ENCODE results near the gene FGF6.

Gene FGF6

DNA sequence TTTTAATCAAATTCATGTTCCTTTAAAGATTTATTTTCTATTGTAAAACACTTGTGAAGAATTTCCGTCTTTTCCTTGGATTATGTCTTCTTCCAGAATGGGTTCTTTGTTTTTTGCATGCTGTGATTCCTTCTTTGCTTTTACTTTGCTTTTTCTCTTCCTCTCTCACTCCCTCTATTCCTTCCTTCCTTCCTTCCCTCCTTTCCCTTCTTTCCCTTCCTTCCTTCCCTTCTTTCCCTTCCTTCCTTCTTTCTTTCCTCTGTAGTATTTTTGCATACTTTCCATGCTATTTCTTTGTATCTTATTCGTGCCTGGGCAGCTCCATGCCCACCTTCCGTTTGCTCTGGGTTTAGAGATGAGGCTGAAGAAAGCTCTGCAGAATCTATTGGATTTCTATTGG, 44.5 kb downstream of the FGF6 start:
- TF ChIP-seq EP300 (IDR thresholded peaks at IDR 0.05; ENCODE audit: borderline replicate concordance) (no peak), CEBPB (IDR thresholded peaks at IDR 0.05) (no peak), FOXM1 (IDR thresholded peaks at IDR 0.05; ENCODE audit: borderline replicate concordance, low read depth) (no peak), YY1 (IDR thresholded peaks at IDR 0.05; ENCODE audit: low read depth) (no peak), TCF12 (IDR thresholded peaks at IDR 0.05; ENCODE audit: low read depth) (no peak), TAF1 (IDR thresholded peaks at IDR 0.05; ENCODE audit: low read depth) (no peak), ZBTB7A (IDR thresholded peaks at IDR 0.05; ENCODE audit: low read depth) (no peak), CREB1 (IDR thresholded peaks at IDR 0.05; ENCODE audit: low read depth) (no peak), EGR1 (IDR thresholded peaks at IDR 0.05) (no peak), TEAD4 (IDR thresholded peaks at IDR 0.05) (no peak), NFIC (IDR thresholded peaks at IDR 0.05) (no peak), RAD21 (IDR thresholded peaks at IDR 0.05; ENCODE audit: low read depth) (no peak)
- TF ChIP-seq, protein P1, sequence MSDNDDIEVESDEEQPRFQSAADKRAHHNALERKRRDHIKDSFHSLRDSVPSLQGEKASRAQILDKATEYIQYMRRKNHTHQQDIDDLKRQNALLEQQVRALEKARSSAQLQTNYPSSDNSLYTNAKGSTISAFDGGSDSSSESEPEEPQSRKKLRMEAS (IDR thresholded peaks at IDR 0.05) = no peak
- TF ChIP-seq, protein P2, sequence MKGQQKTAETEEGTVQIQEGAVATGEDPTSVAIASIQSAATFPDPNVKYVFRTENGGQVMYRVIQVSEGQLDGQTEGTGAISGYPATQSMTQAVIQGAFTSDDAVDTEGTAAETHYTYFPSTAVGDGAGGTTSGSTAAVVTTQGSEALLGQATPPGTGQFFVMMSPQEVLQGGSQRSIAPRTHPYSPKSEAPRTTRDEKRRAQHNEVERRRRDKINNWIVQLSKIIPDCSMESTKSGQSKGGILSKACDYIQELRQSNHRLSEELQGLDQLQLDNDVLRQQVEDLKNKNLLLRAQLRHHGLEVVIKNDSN (IDR thresholded peaks at IDR 0.05) = no peak
- TF ChIP-seq, protein P3, sequence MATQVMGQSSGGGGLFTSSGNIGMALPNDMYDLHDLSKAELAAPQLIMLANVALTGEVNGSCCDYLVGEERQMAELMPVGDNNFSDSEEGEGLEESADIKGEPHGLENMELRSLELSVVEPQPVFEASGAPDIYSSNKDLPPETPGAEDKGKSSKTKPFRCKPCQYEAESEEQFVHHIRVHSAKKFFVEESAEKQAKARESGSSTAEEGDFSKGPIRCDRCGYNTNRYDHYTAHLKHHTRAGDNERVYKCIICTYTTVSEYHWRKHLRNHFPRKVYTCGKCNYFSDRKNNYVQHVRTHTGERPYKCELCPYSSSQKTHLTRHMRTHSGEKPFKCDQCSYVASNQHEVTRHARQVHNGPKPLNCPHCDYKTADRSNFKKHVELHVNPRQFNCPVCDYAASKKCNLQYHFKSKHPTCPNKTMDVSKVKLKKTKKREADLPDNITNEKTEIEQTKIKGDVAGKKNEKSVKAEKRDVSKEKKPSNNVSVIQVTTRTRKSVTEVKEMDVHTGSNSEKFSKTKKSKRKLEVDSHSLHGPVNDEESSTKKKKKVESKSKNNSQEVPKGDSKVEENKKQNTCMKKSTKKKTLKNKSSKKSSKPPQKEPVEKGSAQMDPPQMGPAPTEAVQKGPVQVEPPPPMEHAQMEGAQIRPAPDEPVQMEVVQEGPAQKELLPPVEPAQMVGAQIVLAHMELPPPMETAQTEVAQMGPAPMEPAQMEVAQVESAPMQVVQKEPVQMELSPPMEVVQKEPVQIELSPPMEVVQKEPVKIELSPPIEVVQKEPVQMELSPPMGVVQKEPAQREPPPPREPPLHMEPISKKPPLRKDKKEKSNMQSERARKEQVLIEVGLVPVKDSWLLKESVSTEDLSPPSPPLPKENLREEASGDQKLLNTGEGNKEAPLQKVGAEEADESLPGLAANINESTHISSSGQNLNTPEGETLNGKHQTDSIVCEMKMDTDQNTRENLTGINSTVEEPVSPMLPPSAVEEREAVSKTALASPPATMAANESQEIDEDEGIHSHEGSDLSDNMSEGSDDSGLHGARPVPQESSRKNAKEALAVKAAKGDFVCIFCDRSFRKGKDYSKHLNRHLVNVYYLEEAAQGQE (IDR thresholded peaks at IDR 0.05; ENCODE audit: low read depth) = no peak

DNA sequence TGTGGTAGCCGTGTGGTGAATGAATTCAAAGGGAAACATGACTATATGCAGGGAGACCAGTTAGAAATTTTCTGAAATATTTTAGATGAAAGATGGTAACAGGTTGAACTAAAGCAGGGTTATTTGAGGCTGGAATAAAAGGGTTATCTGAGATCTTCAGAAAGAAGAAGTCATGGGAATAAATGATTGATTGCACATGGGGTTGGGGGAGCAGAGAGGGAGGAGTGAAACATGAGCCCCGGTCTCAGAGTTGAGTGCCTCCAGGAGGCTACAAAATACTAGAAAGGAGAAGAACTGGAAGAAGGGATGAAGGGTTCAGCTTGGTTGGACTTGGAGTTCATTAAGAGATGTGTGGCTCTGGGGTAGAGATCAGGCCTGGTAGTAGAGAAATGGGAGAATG, 49.8 kb downstream of the FGF6 start:
- TF ChIP-seq EGR1 (IDR thresholded peaks at IDR 0.05) (no peak), CREB1 (IDR thresholded peaks at IDR 0.05; ENCODE audit: low read depth) (no peak)
- TF ChIP-seq, protein P2 (IDR thresholded peaks at IDR 0.05) = no peak

DNA sequence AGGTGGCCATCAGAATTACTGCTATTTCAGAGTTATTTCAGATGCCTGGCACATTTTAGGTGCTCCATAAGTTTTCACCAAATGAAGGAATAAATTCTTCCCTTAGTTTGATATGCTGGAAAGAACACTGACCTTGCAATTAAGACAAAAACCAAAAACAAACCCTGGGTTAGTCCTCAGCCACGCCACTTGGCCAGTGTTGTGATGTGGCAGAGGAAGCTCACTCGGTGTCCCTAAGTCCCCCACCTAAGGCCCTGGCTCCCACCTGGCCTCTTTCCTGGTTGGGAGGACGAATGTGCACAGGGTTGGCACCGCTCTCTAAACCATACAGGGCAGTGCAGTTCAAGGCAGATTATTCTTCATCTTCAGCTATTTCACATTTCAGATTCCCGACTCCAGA, 52.4 kb downstream of the FGF6 start:
- TF ChIP-seq EP300 (IDR thresholded peaks at IDR 0.05; ENCODE audit: borderline replicate concordance) = no peak

DNA sequence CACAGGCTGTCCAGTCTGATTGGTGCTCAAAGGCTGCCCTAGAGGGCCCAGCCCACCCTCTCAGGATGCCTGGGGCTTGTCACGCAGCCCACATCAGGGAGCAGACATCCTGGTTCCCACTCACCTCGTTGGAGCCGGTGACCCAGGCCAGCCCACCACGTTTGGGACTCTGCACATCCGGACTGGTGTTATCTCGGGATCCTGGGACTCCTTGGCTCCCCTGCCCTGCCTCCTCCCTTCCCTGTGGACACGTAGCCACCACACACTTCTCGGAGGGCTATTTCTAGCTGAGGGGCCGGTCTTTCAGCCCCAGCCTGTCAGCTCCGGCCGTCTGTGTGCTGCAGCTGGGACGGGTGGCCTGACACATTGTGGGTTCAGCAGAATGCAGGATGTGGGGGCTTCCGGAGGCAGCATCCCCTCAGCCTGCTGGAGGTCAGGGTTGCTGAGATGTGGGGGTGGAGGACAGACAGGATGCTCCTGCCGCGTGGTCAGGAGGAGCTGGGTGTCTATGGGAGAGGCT, 53.3 kb downstream of the FGF6 start:
- TF ChIP-seq, protein P3 (IDR thresholded peaks at IDR 0.05; ENCODE audit: low read depth) = no peak
- TF ChIP-seq EP300 (IDR thresholded peaks at IDR 0.05; ENCODE audit: borderline replicate concordance) = no peak
- TF ChIP-seq RAD21 (IDR thresholded peaks at IDR 0.05; ENCODE audit: low read depth) = no peak
- TF ChIP-seq TEAD4 (IDR thresholded peaks at IDR 0.05) = no peak
- TF ChIP-seq NFIC (IDR thresholded peaks at IDR 0.05) = no peak
- TF ChIP-seq, protein P1 (IDR thresholded peaks at IDR 0.05) = no peak
- no peak for TF ChIP-seq CEBPB (IDR thresholded peaks at IDR 0.05)
- TF ChIP-seq TCF12 (IDR thresholded peaks at IDR 0.05; ENCODE audit: low read depth) = no peak
- TF ChIP-seq CREB1 (IDR thresholded peaks at IDR 0.05; ENCODE audit: low read depth) = no peak
- no peak for TF ChIP-seq TAF1 (IDR thresholded peaks at IDR 0.05; ENCODE audit: low read depth)
- no peak for TF ChIP-seq YY1 (IDR thresholded peaks at IDR 0.05; ENCODE audit: low read depth)
- no peak for TF ChIP-seq ZBTB7A (IDR thresholded peaks at IDR 0.05; ENCODE audit: low read depth)
- TF ChIP-seq, protein P2 (IDR thresholded peaks at IDR 0.05) = no peak

DNA sequence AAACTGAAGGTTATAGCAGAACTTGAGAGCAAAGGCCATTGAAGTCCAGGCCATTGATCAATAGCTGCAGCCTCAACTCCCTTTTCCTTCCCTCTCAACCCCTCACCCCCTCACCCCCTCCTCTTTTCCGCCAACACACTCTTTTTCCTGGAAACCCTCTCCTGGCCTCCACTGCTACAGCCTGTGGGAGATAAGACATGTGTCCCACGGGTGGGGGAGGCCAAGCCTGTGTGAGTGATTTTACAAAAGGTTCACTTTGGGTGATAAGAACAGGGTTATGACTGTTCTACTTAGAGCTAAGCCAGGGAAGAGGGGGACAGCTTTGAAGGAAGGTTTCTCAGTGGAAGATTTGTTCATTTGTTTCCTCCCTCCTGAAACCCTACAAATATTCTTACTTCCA, 57.0 kb downstream of the FGF6 start:
- no peak for TF ChIP-seq RAD21 (IDR thresholded peaks at IDR 0.05; ENCODE audit: low read depth)
- TF ChIP-seq EP300 (IDR thresholded peaks at IDR 0.05; ENCODE audit: borderline replicate concordance) = no peak
- TF ChIP-seq, protein P2 (IDR thresholded peaks at IDR 0.05) = no peak
- no peak for TF ChIP-seq FOXM1 (IDR thresholded peaks at IDR 0.05; ENCODE audit: borderline replicate concordance, low read depth)
- TF ChIP-seq, protein P3 (IDR thresholded peaks at IDR 0.05; ENCODE audit: low read depth) = no peak
- no peak for TF ChIP-seq CREB1 (IDR thresholded peaks at IDR 0.05; ENCODE audit: low read depth)
- no peak for TF ChIP-seq ZBTB7A (IDR thresholded peaks at IDR 0.05; ENCODE audit: low read depth)
- no peak for TF ChIP-seq EGR1 (IDR thresholded peaks at IDR 0.05)

Measured in Ishikawa (cell line).